A673 (cell line): Measurements from ENCODE around the gene ATAT1.

Experiments
- CTCF ChIP-seq: fragments of 300-800, 200-600 bp; sonication (generic); conservative IDR thresholded peaks from 2 replicates; pipeline ENCODE4 v1.5.1; 2017; ENCODE audit warnings: low read depth, mild to moderate bottlenecking, antibody characterized with exemption, low read length, moderate library complexity, mixed read lengths
- EZH2 ChIP-seq: fragments of 200-600 bp; sonication (generic); IDR thresholded peaks from 2 replicates; pipeline ENCODE4 v1.6.1; 2017; ENCODE audit warnings: borderline replicate concordance, low read depth, mild to moderate bottlenecking, mixed read lengths, antibody characterized with exemption, low read length; ENCODE audit not compliant: poor library complexity, severe bottlenecking

GRCh38 chr6:30691208-30691847 lies 64.7 kb downstream of the ATAT1 start:
- TF ChIP-seq CTCF (no peak), EZH2 (no peak)
